ENCODE results near the gene LRMDA.

DNA sequence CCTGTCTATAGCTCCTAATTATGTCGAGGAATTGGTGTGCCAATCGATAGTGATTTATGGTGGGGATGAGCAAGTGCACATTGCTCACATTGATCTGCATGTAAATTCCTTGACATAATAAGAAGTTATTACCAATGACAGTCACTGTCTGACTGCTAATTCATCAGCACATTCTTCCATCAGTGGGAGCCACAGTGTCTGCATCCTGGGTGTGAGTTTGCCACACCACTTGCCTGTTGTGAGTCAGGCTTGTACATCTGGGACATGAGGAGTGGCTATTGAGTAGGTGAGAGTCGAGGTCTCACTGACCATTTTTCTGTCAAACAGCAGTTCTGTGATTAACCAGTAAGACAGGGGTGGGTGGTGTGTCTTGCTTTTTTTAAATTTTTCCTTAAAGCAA, 263.4 kb downstream of the LRMDA start:
- TF ChIP-seq EGR1 (IDR thresholded peaks at IDR 0.05) = no peak
- TF ChIP-seq REST (IDR thresholded peaks at IDR 0.05; ENCODE audit: low read depth) = no peak
- TF ChIP-seq EP300 (IDR thresholded peaks at IDR 0.05; ENCODE audit: borderline replicate concordance) = no peak
- TF ChIP-seq, protein P1, sequence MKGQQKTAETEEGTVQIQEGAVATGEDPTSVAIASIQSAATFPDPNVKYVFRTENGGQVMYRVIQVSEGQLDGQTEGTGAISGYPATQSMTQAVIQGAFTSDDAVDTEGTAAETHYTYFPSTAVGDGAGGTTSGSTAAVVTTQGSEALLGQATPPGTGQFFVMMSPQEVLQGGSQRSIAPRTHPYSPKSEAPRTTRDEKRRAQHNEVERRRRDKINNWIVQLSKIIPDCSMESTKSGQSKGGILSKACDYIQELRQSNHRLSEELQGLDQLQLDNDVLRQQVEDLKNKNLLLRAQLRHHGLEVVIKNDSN (IDR thresholded peaks at IDR 0.05) = no peak
- TF ChIP-seq TAF1 (IDR thresholded peaks at IDR 0.05; ENCODE audit: low read depth) = no peak
- TF ChIP-seq YY1 (IDR thresholded peaks at IDR 0.05; ENCODE audit: low read depth) = no peak
- TF ChIP-seq CREB1 (IDR thresholded peaks at IDR 0.05; ENCODE audit: low read depth) = no peak
- TF ChIP-seq RAD21 (IDR thresholded peaks at IDR 0.05; ENCODE audit: low read depth) = no peak
- TF ChIP-seq NFIC (IDR thresholded peaks at IDR 0.05) = no peak
- no peak for TF ChIP-seq TCF12 (IDR thresholded peaks at IDR 0.05; ENCODE audit: low read depth)
- no peak for TF ChIP-seq MAX (IDR thresholded peaks at IDR 0.05)
- TF ChIP-seq CEBPB (IDR thresholded peaks at IDR 0.05) = no peak
- TF ChIP-seq FOXM1 (IDR thresholded peaks at IDR 0.05; ENCODE audit: borderline replicate concordance, low read depth) = no peak
- no peak for TF ChIP-seq TEAD4 (IDR thresholded peaks at IDR 0.05)

All from Ishikawa (cell line).